EH (cell line): ENCODE data around the gene KCNQ5.

ENCODE experiments used
- DNase-seq: peaks from one replicate; pipeline ENCODE4 v3.0.0-alpha.2; 2015; ENCODE audit warnings: low read depth

KCNQ5 gene

GRCh38 chr6:73123632-73124329 lies 501.9 kb downstream of the KCNQ5 start:
- DNase-seq = no peak

DNA sequence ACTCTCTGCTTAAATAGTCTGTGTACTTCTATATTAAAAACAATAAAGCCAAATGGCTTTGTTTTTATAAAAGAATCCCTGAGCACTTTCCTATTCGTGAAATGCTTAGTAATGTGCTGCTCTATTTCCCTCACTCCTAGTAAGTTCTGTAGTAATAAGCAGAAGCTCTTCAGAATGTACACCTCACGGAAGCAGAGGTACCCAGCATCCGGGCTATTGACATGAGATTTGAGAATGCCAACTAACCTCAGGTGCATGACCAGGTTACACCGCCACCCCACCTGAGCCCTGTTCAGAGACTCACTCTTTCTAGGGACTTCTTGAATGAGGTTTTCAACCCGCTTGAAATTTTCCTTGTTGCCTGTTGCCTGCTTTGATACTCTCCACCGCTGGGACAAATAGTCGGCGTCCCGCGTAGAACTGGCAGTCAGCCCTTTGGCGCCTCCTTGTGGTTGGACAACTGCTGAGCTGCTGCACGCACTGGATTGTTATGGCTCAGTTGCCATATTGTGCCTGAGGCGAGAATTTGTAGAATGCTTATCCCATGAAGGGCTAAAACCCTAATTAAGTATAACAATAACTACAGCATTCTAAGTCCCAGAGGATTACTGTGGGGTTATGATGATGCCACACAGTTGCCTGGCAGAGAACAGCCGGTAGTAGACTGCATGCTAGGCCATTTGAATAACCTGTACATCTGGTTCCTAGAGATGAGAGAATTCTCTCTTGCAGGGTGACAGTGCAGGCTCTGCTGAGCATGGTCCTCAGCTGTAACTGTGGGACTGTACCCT lies 508.0 kb downstream of the KCNQ5 start:
- DNase-seq = peak; percentile 88

- peak; percentile 24 for DNase-seq
Observed at GRCh38 chr6:73131706-73132105, 509.8 kb downstream of the KCNQ5 start.

- DNase-seq = peak; percentile 38
Observed at GRCh38 chr6:73134588-73134987, 512.7 kb downstream of the KCNQ5 start.

GRCh38 chr6:73139681-73140383 lies 518.0 kb downstream of the KCNQ5 start:
- DNase-seq = no peak

DNA sequence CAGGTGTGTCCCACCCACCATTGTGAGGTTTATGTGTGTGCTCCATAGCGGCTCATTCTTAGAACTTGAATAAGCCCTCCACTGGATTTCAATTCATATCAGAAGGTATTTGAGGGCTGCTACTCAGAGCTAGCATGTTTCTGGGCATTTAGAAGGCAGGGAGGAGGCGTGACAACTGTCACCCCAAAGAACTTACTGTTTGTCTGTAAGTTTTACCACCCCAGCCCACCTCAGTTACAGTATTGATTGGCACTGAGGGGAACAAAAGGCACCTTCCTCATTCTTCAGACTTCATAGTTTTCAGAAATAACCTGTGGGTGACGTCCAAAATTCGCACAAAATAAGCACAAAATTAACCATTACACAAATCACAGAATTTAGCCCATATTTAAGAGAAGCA lies 521.7 kb downstream of the KCNQ5 start:
- no peak for DNase-seq

GRCh38 chr6:73144516-73144915 lies 522.7 kb downstream of the KCNQ5 start:
- no peak for DNase-seq

DNA sequence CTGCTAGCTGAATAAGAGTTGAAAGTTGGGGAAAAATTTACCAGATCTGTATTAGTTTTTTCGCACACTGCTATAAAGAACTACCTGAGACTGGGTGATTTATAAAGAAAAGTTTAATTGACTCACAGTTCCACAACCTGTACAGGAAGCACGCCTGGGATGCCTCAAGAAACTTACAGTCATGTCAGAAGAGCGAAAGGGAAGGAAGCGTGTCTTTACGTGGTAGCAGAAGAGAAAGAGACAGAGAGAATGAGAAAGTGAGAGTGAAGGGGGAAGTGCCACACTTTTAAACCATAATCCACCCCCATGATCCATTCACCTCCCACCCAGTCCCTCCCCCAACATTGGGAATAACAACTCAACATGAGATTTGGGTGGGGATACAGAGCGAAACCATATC lies 523.8 kb downstream of the KCNQ5 start:
- no peak for DNase-seq

DNA sequence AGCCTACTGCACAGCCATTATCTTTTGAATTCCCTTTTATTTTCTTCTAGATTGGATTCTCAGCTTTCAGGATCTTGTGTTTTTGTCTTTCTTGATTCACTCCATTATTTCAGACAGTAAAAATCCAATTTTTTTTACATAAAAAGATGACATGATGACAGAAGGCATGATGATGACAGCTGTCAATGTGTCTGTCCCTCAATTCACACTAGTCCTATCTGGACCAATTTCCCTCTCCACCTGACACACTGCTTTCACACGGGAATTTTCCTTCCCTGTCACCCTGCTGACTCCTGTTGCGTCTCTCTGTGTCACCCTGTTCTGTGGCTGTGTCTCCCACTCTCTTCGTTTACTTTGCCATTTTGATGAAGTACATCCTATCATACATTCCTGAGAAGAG lies 529.9 kb downstream of the KCNQ5 start:
- no peak for DNase-seq

- DNase-seq = no peak
Observed at GRCh38 chr6:73152556-73152955, 530.7 kb downstream of the KCNQ5 start.

GRCh38 chr6:73152966-73153757 lies 531.3 kb downstream of the KCNQ5 start:
- peak; percentile 58 for DNase-seq

GRCh38 chr6:73156793-73157767 lies 535.2 kb downstream of the KCNQ5 start:
- DNase-seq = no peak

DNA sequence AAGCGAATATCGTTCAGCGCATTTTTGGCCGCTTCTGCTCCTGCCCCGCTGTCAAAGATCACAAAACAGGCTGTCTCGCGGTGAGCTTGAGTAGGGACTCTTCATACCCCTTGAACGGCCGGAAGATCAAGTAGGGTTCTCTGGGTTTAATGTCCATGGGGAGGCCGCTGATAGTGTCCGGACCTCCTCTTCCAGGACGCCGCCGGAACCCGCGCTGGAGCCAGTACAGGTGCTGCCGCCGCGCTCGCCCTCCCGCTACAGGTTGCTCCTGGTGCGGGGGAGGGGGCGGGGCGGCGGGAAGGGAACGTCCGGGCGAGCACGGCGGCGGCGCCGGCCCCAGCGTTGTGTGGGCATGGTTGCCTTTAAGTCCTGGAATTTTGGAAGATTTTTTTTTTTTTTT lies 536.0 kb downstream of the KCNQ5 start:
- DNase-seq = no peak

DNA sequence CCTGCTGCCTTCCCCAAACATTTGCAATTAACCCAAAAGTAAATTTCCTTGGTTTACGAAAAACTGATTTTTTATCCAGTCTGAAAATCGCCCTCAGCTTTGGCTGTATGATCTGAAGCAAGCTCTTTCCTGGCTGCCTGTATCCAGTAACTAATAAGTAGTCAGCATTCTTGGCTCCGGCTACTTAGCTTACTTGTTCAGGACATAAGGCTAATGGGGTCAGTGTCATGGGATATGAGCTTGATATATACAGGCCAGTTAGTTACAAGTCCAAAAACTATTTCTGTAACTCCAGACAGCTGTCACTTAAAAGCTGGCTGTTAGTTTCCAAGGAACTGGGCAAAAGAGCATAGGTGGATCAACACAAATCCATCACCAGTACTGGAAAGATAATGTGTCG lies 547.2 kb downstream of the KCNQ5 start:
- no peak for DNase-seq

DNA sequence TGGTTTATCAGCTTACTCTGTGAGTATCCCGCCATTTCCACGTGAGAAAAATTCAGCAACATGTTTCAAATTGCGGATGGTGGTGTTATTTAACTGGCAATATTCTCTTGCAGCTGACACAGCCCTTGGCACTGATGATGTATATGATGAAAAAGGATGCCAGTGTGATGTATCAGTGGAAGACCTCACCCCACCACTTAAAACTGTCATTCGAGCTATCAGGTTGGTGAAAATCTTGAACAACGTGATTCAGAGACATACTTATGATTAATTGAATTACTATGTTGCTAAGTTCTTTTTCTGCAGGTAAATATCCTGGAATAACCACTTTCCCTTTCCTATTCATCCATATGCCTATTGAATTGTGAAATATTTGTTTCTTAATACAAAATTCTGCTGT lies 547.8 kb downstream of the KCNQ5 start:
- no peak for DNase-seq

GRCh38 chr6:73174646-73175045 lies 552.8 kb downstream of the KCNQ5 start:
- no peak for DNase-seq

- DNase-seq = no peak
Observed at GRCh38 chr6:73176057-73176456, 554.2 kb downstream of the KCNQ5 start.

- DNase-seq = no peak
Observed at GRCh38 chr6:73177221-73177944, 555.5 kb downstream of the KCNQ5 start.

- DNase-seq = peak; percentile 34
Observed at GRCh38 chr6:73180076-73180738, 558.3 kb downstream of the KCNQ5 start.
